GM19372 (cell line): Measurements from ENCODE around the gene AP3B1.

Source experiments
- ATAC-seq: cut with Tn5 transposase; IDR thresholded peaks from one replicate; pipeline ENCODE4 v1.9.1; 2021; ENCODE audit warnings: mild to moderate bottlenecking, low read depth, moderate library complexity; ENCODE audit not compliant: unreplicated experiment

Gene AP3B1

GRCh38 chr5:78293851-78294247 is 649 bp downstream of the AP3B1 start:
- no peak for ATAC-seq

- no peak for ATAC-seq
These were observed 2.8 kb downstream of the AP3B1 start for GRCh38 chr5:78291687-78292086.

- ATAC-seq, result no peak
These were observed 4.6 kb downstream of the AP3B1 start for GRCh38 chr5:78289911-78290310.

GRCh38 chr5:78288246-78288645 is 6.3 kb downstream of the AP3B1 start:
- no peak for ATAC-seq

- ATAC-seq, result no peak
These were observed 6.7 kb downstream of the AP3B1 start for GRCh38 chr5:78287833-78288232.

GRCh38 chr5:78287169-78287568 is 7.3 kb downstream of the AP3B1 start:
- ATAC-seq, result no peak

- no peak for ATAC-seq
These were observed 8.2 kb downstream of the AP3B1 start for GRCh38 chr5:78286290-78286689.

- no peak for ATAC-seq
These were observed 10.7 kb downstream of the AP3B1 start for GRCh38 chr5:78283802-78284201.

GRCh38 chr5:78283105-78283504 is 11.4 kb downstream of the AP3B1 start:
- ATAC-seq, result no peak

GRCh38 chr5:78280261-78280660 is 14.2 kb downstream of the AP3B1 start:
- ATAC-seq, result no peak

- no peak for ATAC-seq
These were observed 15.3 kb downstream of the AP3B1 start for GRCh38 chr5:78279194-78279593.

GRCh38 chr5:78277715-78278114 is 16.8 kb downstream of the AP3B1 start:
- no peak for ATAC-seq

- ATAC-seq, result no peak
These were observed 18.4 kb downstream of the AP3B1 start for GRCh38 chr5:78275998-78276543.

- no peak for ATAC-seq
These were observed 19.8 kb downstream of the AP3B1 start for GRCh38 chr5:78274540-78275197.

- no peak for ATAC-seq
These were observed 21.1 kb downstream of the AP3B1 start for GRCh38 chr5:78273436-78273835.

- no peak for ATAC-seq
These were observed 22.7 kb downstream of the AP3B1 start for GRCh38 chr5:78271766-78272165.

GRCh38 chr5:78269088-78269703 is 25.3 kb downstream of the AP3B1 start:
- no peak for ATAC-seq

GRCh38 chr5:78268356-78268755 is 26.1 kb downstream of the AP3B1 start:
- ATAC-seq, result no peak

- ATAC-seq, result no peak
These were observed 29.3 kb downstream of the AP3B1 start for GRCh38 chr5:78265163-78265562.

- ATAC-seq, result no peak
These were observed 29.9 kb downstream of the AP3B1 start for GRCh38 chr5:78264600-78264999.

- no peak for ATAC-seq
These were observed 33.7 kb downstream of the AP3B1 start for GRCh38 chr5:78260771-78261170.

GRCh38 chr5:78253201-78253600 is 41.3 kb downstream of the AP3B1 start:
- no peak for ATAC-seq
